GM21360 (cell line): ENCODE data around the gene TMEM238.
"Not testable (repeated sequence)": the region's sequence is repeated elsewhere in the genome, so short reads cannot be mapped to it uniquely, and the experiment has no call there.

Experiments used
- ATAC-seq: cut with Tn5 transposase; IDR thresholded peaks from one replicate; pipeline ENCODE4 v1.9.1; 2021; ENCODE audit warnings: mild to moderate bottlenecking, moderate library complexity; ENCODE audit not compliant: unreplicated experiment

TMEM238 gene

DNA sequence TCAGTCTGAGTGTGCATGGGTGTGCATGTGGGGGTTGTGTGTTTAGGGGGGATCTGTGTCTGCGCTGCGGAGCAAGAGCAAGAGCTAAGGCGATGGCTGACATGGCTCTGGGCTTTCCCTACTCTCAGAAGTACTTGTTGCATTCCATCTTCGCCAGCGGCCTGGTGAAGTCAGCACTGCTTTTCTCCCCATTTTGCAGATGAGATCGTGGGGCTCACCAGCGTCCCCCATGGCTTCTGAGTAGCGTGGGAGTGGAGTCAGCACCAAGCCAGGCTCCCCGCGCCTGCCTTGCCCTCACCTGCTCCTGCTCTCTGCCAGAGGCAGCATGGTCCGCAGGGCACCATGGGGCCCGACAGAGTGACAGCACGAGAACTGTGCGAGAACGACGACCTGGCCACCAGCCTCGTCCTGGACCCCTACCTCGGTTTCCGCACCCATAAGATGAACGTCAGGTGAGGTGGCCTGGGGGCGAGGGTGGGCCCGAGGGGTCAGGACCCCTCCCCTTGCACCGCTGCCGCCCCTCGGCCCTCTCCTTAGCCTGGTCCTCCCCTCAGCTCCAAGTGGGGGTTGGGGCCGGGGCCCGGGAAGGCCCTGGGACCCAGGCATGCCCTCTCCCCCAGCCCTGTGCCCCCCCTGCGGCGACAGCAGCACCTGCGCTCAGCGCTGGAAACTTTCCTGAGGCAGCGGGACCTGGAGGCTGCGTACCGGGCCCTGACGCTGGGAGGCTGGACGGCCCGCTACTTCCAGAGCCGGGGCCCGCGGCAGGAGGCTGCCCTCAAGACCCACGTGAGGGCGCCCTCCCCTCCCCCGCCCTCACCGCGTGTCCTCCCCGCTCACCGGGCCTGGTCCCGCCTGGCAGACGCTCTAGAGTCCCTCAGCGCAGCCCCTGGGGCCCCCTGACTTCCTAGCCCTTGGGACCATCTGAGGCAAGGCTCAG, 42.2 kb downstream of the TMEM238 start:
- ATAC-seq = no peak

DNA sequence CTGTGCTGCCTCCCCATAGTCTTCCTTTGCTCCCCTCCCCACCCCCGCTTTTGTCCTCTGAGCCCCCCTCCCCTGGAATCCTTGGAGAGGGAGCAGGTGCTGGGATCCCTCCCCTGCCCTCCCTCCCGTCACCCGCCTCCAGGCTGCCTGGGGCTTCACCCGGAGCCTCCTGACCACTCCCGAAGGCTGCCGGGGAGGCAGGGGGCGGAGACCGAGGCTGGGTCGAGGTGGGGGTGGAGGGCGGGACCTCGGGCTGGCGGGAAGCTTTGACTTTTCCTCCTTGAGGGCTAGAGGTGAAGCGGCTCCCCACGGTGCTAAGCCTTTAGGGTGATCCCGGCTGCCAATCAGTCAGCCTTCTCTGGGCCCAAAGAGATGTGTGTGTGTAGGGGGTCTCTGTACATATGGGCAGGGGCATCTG, 42.9 kb downstream of the TMEM238 start:
- no peak for ATAC-seq

DNA sequence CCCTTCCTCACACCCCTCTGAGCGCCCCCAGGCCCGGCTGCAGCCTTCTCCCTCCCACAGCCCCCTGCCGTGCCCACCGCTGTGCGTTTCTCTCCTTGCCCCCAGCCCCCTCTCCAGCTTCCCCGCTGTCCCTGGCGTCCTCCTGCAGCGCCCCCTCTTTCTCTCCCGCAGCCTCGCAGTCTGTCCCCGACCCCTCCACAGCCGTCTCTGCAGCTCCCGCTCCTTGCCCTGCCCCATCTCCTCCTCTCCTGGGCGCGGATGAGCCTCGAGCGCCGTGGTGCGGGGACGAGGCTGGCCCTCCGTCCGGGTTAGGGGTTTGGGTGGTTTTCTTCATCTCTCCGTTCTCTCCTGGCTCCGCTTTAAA, 43.3 kb downstream of the TMEM238 start:
- no peak for ATAC-seq

DNA sequence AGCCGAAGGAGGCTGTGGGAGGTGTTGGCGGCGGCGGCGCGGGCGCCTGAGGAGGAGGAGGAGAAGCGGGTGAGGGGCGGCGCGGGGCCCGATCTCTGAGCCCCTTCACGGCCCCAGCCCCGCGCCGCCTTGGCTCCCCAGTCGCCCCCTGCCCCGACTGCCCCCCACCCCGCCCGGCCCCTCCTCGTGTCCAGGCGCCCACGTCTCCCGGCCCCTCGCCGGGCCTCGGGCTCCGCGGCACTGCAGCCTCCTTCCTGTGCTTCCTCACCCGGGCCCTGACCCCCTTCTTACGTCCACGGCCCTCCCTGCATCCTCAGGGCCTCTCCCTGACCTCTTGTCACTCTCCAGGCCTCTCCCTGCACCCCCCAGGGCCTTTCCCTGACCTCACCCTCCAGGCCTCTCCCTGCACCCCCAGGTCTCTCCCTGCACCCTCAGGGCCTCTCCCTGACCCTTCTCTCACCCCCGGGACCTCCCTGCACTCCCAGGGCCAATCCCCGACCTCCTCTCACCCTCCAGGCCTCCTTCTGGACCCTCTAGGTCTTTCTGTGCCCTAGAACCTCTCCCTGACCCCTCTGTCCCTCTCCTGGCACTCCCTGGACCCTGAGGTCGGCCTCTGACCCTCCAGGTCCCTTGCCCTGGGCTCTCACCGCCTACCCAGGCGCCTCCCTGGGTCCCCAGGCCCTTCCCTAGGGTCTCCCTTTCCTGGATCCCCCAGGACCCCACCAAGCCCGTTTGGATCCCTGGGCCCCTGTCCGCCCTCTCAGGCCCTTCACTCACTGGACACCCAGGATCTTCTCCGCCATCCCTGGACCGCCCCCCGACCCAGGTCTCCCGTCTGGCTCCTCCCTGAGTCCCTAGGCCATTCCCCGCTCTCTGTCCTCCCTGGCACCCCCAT, 44.0 kb downstream of the TMEM238 start:
- no peak for ATAC-seq

DNA sequence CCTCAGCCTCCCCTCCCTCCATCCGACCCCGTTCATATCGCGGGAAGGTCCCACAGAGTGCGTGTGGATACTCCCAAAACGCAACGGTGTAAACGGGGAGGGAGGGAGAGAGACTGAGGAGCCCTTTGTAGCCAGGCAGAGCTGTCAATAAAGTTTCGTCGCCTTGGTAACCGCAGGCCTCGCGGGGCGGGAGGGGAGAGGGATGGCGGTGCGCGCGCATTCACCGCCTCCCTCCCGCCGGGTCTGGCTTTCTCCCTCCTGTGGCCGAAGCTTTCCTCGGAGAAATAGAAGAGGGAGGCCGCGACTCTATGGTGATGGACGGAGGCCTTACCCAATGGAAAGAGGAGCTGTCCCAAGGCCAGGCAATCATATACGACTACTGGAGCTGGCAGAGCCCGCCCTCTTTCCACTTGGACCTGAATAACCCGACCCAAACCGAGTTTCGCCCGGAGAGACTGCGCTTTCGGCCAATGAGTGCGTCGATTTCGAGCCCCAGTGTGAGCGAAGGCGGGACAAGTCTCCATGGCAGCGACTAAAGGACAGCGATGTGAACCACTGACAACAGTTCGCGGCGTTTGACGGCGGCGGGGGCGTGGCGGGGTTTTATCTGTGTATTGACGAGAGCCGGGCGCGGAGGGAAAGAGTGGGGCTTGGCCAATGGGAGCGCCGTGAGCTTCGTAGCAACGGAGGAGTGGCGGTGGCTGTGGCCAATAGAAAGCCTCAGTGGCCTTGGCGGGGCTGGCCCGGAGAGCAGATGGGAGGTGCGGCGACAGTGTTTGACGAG, 44.8 kb downstream of the TMEM238 start, which contains the start of gene KMT5C:
KMT5C (plus strand) TSS at position 772 of the 784 bp plus-strand sequence. CDS start 2,061 bp downstream, outside the sequence.
- peak; percentile 76 for ATAC-seq

DNA sequence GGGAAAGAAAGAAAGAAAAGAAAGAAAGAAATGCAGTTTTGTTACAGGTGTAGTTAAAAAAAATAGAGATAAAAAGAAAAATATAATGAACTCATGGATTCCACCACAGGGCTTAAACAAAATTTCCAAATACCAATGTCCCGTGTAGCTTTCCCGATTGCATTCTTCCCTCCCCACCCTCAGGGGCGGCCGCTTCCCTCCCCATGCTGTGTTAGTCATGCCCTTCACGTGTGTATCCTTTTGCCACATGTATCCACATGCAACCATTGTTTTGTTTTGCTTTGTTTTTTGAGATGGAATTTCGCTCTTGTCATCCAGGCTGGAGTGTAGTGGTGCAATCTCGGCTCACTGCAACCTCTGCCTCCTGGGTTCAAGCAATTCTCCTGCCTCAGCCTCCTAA, 48.0 kb downstream of the TMEM238 start:
- no peak for ATAC-seq

DNA sequence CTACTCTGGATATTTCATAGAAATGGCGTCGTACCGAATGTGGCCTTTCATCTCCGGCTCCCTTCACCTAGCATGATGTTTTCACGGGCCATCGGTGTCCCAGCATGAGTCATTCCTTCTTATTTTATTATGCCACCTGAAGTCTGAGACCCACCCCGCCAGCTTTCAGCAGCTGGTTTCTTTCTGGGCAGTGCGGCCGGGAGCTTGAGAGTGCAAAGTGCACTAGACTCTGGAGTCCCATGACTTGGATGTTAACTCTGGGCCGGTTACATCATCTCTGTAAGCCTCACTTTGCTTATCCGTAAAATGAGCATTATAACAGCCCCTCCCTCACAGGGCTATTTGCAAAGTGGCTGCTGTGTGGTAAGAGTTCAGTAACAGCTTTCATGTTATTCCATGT, 50.2 kb downstream of the TMEM238 start:
- ATAC-seq = no peak

DNA sequence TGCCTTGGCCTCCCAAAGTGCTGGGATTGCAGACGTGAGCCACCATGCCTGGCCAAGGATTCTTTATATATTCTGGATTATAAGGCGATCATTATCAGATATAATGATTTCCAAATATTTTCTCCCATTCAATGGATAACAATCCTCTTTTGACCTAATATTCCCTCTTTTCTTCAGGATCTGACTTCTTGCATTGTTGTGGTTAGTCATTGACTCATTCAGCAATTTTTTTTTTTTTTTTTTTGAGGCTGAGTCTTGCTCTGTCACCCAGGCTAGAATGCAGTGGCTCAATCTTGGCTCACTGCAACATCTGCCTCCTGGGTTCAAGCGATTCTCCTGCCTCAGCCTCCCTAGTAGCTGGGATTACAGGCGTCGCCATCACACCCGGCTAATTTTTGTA, 54.3 kb downstream of the TMEM238 start:
- ATAC-seq = not testable (repeated sequence)
